IMR-90 (cell line): ENCODE data around the gene SYNM. TPM values are rescaled to one million over a fixed set of nuclear protein-coding genes. Genes with fewer than 3 reads are reported as not detected.

Experiments used
- ATAC-seq: fragments of 200-7000 bp; cut with Tn5 transposase; 2 replicates; pipeline ENCODE4 v1.9.1; 2020; ENCODE audit warnings: low read depth, mild to moderate bottlenecking, moderate library complexity
- BruUV-seq: library from RNA; stranded (reverse); fragments of 400-500 nt; replicated peaks from 2 replicates; lab custom pipeline; 2021; lab: Mats Ljungman, UMichigan
- CTCF ChIA-PET: fragments of 300-600 bp; formaldehyde crosslinking; extraction: SDS; loops from one replicate; lab custom pipeline; 2021; ENCODE audit warnings: antibody characterized with exemption; lab: Yijun Ruan, JAX
- POLR2A ChIA-PET: fragments of 300-600 bp; sonication (Branson Sonifier 250); formaldehyde crosslinking; loops from one replicate; lab custom pipeline; 2022; ENCODE audit warnings: antibody characterized with exemption; ENCODE audit not compliant: unreplicated experiment; lab: Charles Lee
- DNase-seq: peaks from one replicate; pipeline ENCODE4 v3.0.0; 2013
- H2AFZ ChIP-seq: replicated peaks from 2 replicates; pipeline ENCODE3; 2013; ENCODE audit warnings: low read length, mild to moderate bottlenecking; ENCODE audit not compliant: poor library complexity
- H2AK5ac ChIP-seq: 2 replicates; pipeline ENCODE4 v1.6.1; 2013; ENCODE audit warnings: low read depth, low read length, inconsistent platforms
- H2AK9ac ChIP-seq: replicated peaks from 2 replicates; pipeline ENCODE3; 2013; ENCODE audit warnings: mild to moderate bottlenecking, low read depth, low read length, moderate library complexity; ENCODE audit not compliant: poor library complexity
- H2BK120ac ChIP-seq: 2 replicates; pipeline ENCODE4 v1.6.1; 2013; ENCODE audit warnings: low read depth, low read length, inconsistent platforms
- H2BK15ac ChIP-seq: 3 replicates; pipeline ENCODE4 v1.6.1; 2013; ENCODE audit warnings: low read depth, low read length, inconsistent platforms
- H2BK20ac ChIP-seq: 2 replicates; pipeline ENCODE4 v1.6.1; 2013; ENCODE audit warnings: low read depth, mild to moderate bottlenecking, inconsistent platforms, low read length, moderate library complexity
- H2BK5ac ChIP-seq: 2 replicates; pipeline ENCODE4 v1.6.1; 2013; ENCODE audit warnings: mild to moderate bottlenecking, low read depth, low read length, inconsistent platforms; ENCODE audit not compliant: poor library complexity, severe bottlenecking
- H3K14ac ChIP-seq: replicated peaks from 2 replicates; pipeline ENCODE4 v1.6.1; 2013; ENCODE audit warnings: low read depth, low read length, inconsistent platforms
- H3K18ac ChIP-seq: 2 replicates; pipeline ENCODE4 v1.6.1; 2013; ENCODE audit warnings: low read depth, low read length, control low read depth
- H3K23ac ChIP-seq: 2 replicates; pipeline ENCODE4 v1.6.1; 2013; ENCODE audit warnings: low read depth, low read length, inconsistent platforms
- H3K27ac ChIP-seq: 2 replicates; pipeline ENCODE4 v1.5.1; 2013; ENCODE audit warnings: mild to moderate bottlenecking, control low read depth, low read length; ENCODE audit not compliant: insufficient read depth
- H3K27me3 ChIP-seq: 2 replicates; pipeline ENCODE4 v1.6.1; 2013; ENCODE audit warnings: low read length; ENCODE audit not compliant: control insufficient read depth, insufficient read depth
- H3K36me3 ChIP-seq: 2 replicates; pipeline ENCODE4 v1.6.1; 2013; ENCODE audit warnings: low read length, mixed read lengths; ENCODE audit not compliant: control insufficient read depth, insufficient read depth
- H3K4ac ChIP-seq: 2 replicates; pipeline ENCODE4 v1.6.1; 2013; ENCODE audit warnings: low read depth, low read length, inconsistent platforms
- H3K4me1 ChIP-seq: 2 replicates; pipeline ENCODE4 v1.6.1; 2013; ENCODE audit warnings: low read length, mixed read lengths; ENCODE audit not compliant: control insufficient read depth, insufficient read depth
- H3K4me2 ChIP-seq: 2 replicates; pipeline ENCODE4 v1.6.1; 2013; ENCODE audit warnings: low read depth, mild to moderate bottlenecking, control low read depth, low read length, moderate library complexity
- H3K4me3 ChIP-seq: 2 replicates; pipeline ENCODE4 v1.5.1; 2013; ENCODE audit warnings: low read depth, mild to moderate bottlenecking, control low read depth, low read length, moderate library complexity; ENCODE audit not compliant: insufficient read depth
- H3K56ac ChIP-seq: 2 replicates; pipeline ENCODE4 v1.6.1; 2013; ENCODE audit warnings: low read length, inconsistent platforms; ENCODE audit not compliant: insufficient read depth; ENCODE audit errors: extremely low read depth
- H3K79me1 ChIP-seq, 2 experiments: 2 replicates each; pipeline ENCODE4 v1.6.1; 2013; ENCODE audit warnings: low read length in 2 of 2, inconsistent platforms in 1 of 2, low read depth in 1 of 2
- H3K9ac ChIP-seq: 2 replicates; pipeline ENCODE4 v1.6.1; 2013; ENCODE audit warnings: low read depth, low read length, control low read depth
- H3K9me1 ChIP-seq: 2 replicates; pipeline ENCODE4 v1.6.1; 2013; ENCODE audit warnings: low read length, inconsistent platforms; ENCODE audit not compliant: insufficient read depth
- H3K9me3 ChIP-seq: 2 replicates; pipeline ENCODE4 v1.6.1; 2013; ENCODE audit warnings: low read length; ENCODE audit not compliant: control insufficient read depth, insufficient read depth
- H4K20me1 ChIP-seq: 2 replicates; pipeline ENCODE4 v1.6.1; 2013; ENCODE audit warnings: low read length, inconsistent platforms; ENCODE audit not compliant: insufficient read depth
- H4K5ac ChIP-seq: 2 replicates; pipeline ENCODE4 v1.6.1; 2013; ENCODE audit warnings: mild to moderate bottlenecking, low read depth, low read length, control low read depth
- H4K8ac ChIP-seq, 2 experiments: 2 replicates each; pipeline ENCODE4 v1.6.1; 2013; ENCODE audit warnings: low read depth in 2 of 2, low read length in 2 of 2, control low read depth in 1 of 2, inconsistent platforms in 1 of 2
- H4K91ac ChIP-seq: 2 replicates; pipeline ENCODE4 v1.6.1; 2013; ENCODE audit warnings: low read depth, low read length, inconsistent platforms; ENCODE audit not compliant: insufficient read depth
- CHD1 ChIP-seq: IDR thresholded peaks from 2 replicates; pipeline ENCODE4 v1.6.1; 2012; ENCODE audit warnings: low read depth, low read length, improper control_type of control experiment
- ELK1 ChIP-seq: fragments of 150-350 bp; IDR thresholded peaks from 2 replicates; pipeline ENCODE4 v1.6.1; 2016; ENCODE audit warnings: low read depth, mild to moderate bottlenecking, low read length, moderate library complexity, borderline replicate concordance
- FOS ChIP-seq: fragments of 150-350 bp; IDR thresholded peaks from 2 replicates; pipeline ENCODE4 v1.6.1; 2016; ENCODE audit warnings: low read depth, low read length
- MXI1 ChIP-seq: IDR thresholded peaks from 2 replicates; pipeline ENCODE4 v1.6.1; 2012; ENCODE audit warnings: low read depth, mild to moderate bottlenecking, low read length, moderate library complexity, borderline replicate concordance
- NFE2L2 ChIP-seq: fragments of 150-350 bp; IDR thresholded peaks from 2 replicates; pipeline ENCODE4 v1.6.1; 2016; ENCODE audit warnings: low read depth, mild to moderate bottlenecking, low read length
- POLR2A ChIP-seq: IDR thresholded peaks from 2 replicates; pipeline ENCODE4 v1.6.1; 2012; ENCODE audit warnings: mild to moderate bottlenecking, low read depth, low read length
- RAD21 ChIP-seq: IDR thresholded peaks from 2 replicates; pipeline ENCODE4 v1.6.1; 2012; ENCODE audit warnings: low read length, improper control_type of control experiment
- SMC3 ChIP-seq: fragments of 150-350 bp; IDR thresholded peaks from 2 replicates; pipeline ENCODE4 v1.6.1; 2016; ENCODE audit warnings: low read depth, mild to moderate bottlenecking, antibody characterized with exemption, low read length, moderate library complexity
- WGBS, 2 experiments: methylation state at CpG; one replicate each; pipeline versions ENCODE4 v1.1.5 to v1.1.7; 2013; ENCODE audit warnings: missing lambda C conversion rate in 2 of 2; ENCODE audit not compliant: insufficient read length in 1 of 2; ENCODE audit errors: extremely low coverage in 2 of 2; 5-methylcytosine and 5-hydroxymethylcytosine counted together
- dilution Hi-C: fragments of 300-500 bp; cut with HindIII; formaldehyde crosslinking; loops from one replicate; pipeline ENCODE4 v1.14.3; 2018; ENCODE audit warnings: low sequenced_read_pairs; ENCODE audit not compliant: unreplicated experiment
- in situ Hi-C: fragments of 300-500 bp; cut with MboI; formaldehyde crosslinking; loops from 3 replicates; pipeline ENCODE4 v1.14.3; 2019; ENCODE audit warnings: low sequenced_read_pairs, inconsistent platforms, mixed read lengths
- intact Hi-C: fragments of 100-400 bp; cut with micrococcal nuclease; formaldehyde crosslinking; loops from 2 replicates; pipeline ENCODE4 v1.10.0; 2022
- polyA plus RNA-seq, 3 experiments: library from polyadenylated mRNA; depleted of rRNA; stranded (reverse); fragments of >200 nt; gene quantifications; 2 replicates each; pipeline ENCODE4 v1.2.3, GENCODE V29; 2012; ENCODE audit warnings: low replicate concordance in 1 of 3
- total RNA-seq: library from RNA; depleted of rRNA; stranded (reverse); fragments of >200 nt; gene quantifications from 2 replicates; pipeline ENCODE4 v1.2.3, GENCODE V29; 2012

SYNM gene
- total and polyA plus RNA-seq, 2 of the 4 experiments (the other 2 are of a cell fraction) = 2.1 to 3.4 TPM

GRCh38 chr15:99163271-99164062 is 58.6 kb downstream of the SYNM start:
- TF ChIP-seq CHD1 = no peak
- TF ChIP-seq FOS = no peak
- TF ChIP-seq NFE2L2 = no peak
- no peak for TF ChIP-seq RAD21
- no peak for TF ChIP-seq POLR2A
- TF ChIP-seq SMC3 = no peak
- no peak for TF ChIP-seq ELK1
- TF ChIP-seq MXI1 = no peak
- dilution Hi-C loops (no loop called here), in situ Hi-C loops (no loop called here), intact Hi-C loops (no loop called here)
- Histone ChIP-seq H2BK120ac (no peak overlapping the region), H3K56ac (no peak overlapping the region), H3K79me1 (peaks cover 0 to 8% of the 10 kb centered on the region in 2 experiments; a peak in 2 of 4 replicates), H4K91ac (no peak overlapping the region), H3K36me3 (peaks cover 16% of the 10 kb centered on the region), H3K9me3 (no peaks in the 10 kb centered on the region), H2AK9ac (no peak overlapping the region), H3K9ac (no peak overlapping the region), H3K4me2 (no peak overlapping the region), H3K9me1 (peaks cover 20% of the 10 kb centered on the region), H2BK15ac (no peak overlapping the region), H3K4me3 (no peak overlapping the region), H3K27ac (no peak overlapping the region), H2BK5ac (no peak overlapping the region), H2AFZ (no peak overlapping the region), H4K20me1 (no peaks in the 10 kb centered on the region), H3K18ac (no peak overlapping the region), H3K27me3 (no peaks in the 10 kb centered on the region), H4K8ac (no peak overlapping the region), H4K5ac (no peak overlapping the region), H2AK5ac (no peak overlapping the region), H2BK20ac (no peak overlapping the region), H3K23ac (no peak overlapping the region), H3K4ac (no peak overlapping the region), H3K14ac (no peak overlapping the region), H3K4me1 (peaks cover 3% of the 10 kb centered on the region; the same call in 1 of the 2 replicates)
- ATAC-seq (no peak), DNase-seq (peak; percentile 51)
- POLR2A ChIA-PET = no interaction called here
- no CpG with 5 or more reads among the region's 4 CpGs for WGBS, 2 experiments
- CTCF ChIA-PET = no interaction called here
- BruUV-seq = no TSS peak
